Measurements from ENCODE around the gene NPS.
A peak's percentile ranks its signal among the peaks of the same experiment; 100 is the strongest.

The NPS gene

GRCh38 chr10:127532193-127532592, 16.9 kb upstream of the NPS start:
- Histone ChIP-seq H3K27me3 (peaks cover 9% of the 10 kb centered on the region), H3K4me3 (ENCODE audit: low read depth in 1 of 2, low read length in 1 of 2) (no peak overlapping the region), H3K4me1 (ENCODE audit: control insufficient read depth in 1 of 2, insufficient read depth in 1 of 2, low read depth in 1 of 2, low read length in 1 of 2) (peaks cover 13 to 16% of the 10 kb centered on the region in 2 experiments), H3K27ac (no peak overlapping the region), H3K36me3 (no peaks in the 10 kb centered on the region), H3K9me3 (no peaks in the 10 kb centered on the region)
- no peak for TF ChIP-seq CTCF (IDR thresholded peaks at IDR 0.05)

- no peak for TF ChIP-seq CTCF (IDR thresholded peaks at IDR 0.05)
- peaks cover 4% of the 10 kb centered on the region for H3K27me3 ChIP-seq
Measured at GRCh38 chr10:127532659-127533058, 16.4 kb upstream of the NPS start.

GRCh38 chr10:127534074-127534473, 15.0 kb upstream of the NPS start:
- H3K36me3 ChIP-seq = no peaks in the 10 kb centered on the region
- H3K4me3 ChIP-seq (ENCODE audit: low read depth in 1 of 2, low read length in 1 of 2) = peak overlapping the region; percentile 4 to 15
- no peaks in the 10 kb centered on the region for H3K27me3 ChIP-seq
- peaks cover 13 to 16% of the 10 kb centered on the region in 2 experiments for H3K4me1 ChIP-seq (ENCODE audit: control insufficient read depth in 1 of 2, insufficient read depth in 1 of 2, low read depth in 1 of 2, low read length in 1 of 2)
- no peak for TF ChIP-seq CTCF (IDR thresholded peaks at IDR 0.05)
- no peaks in the 10 kb centered on the region for H3K9me3 ChIP-seq
- peak overlapping the region; percentile 88 for H3K27ac ChIP-seq

More at GRCh38 chr10:127532659-127533058, 16.4 kb upstream of the NPS start:
- Histone ChIP-seq H3K4me3 (ENCODE audit: low read depth in 1 of 2, low read length in 1 of 2) (no peak overlapping the region), H3K4me1 (ENCODE audit: control insufficient read depth in 1 of 2, insufficient read depth in 1 of 2, low read depth in 1 of 2, low read length in 1 of 2) (peaks cover 13 to 16% of the 10 kb centered on the region in 2 experiments), H3K27ac (peak overlapping the region; percentile 88), H3K36me3 (no peaks in the 10 kb centered on the region), H3K9me3 (no peaks in the 10 kb centered on the region)

GRCh38 chr10:127534496-127534895, 14.6 kb upstream of the NPS start:
- Histone ChIP-seq H3K27me3 (no peaks in the 10 kb centered on the region), H3K27ac (peak overlapping the region; percentile 88), H3K36me3 (no peaks in the 10 kb centered on the region), H3K9me3 (no peaks in the 10 kb centered on the region), H3K4me3 (ENCODE audit: low read depth in 1 of 2, low read length in 1 of 2) (peak overlapping the region; percentile 4 to 15), H3K4me1 (ENCODE audit: control insufficient read depth in 1 of 2, insufficient read depth in 1 of 2, low read depth in 1 of 2, low read length in 1 of 2) (peaks cover 13 to 16% of the 10 kb centered on the region in 2 experiments)
- TF ChIP-seq CTCF (IDR thresholded peaks at IDR 0.05) = no peak

- Histone ChIP-seq H3K4me1 (ENCODE audit: control insufficient read depth in 1 of 2, insufficient read depth in 1 of 2, low read depth in 1 of 2, low read length in 1 of 2) (peaks cover 13 to 16% of the 10 kb centered on the region in 2 experiments), H3K4me3 (ENCODE audit: low read depth in 1 of 2, low read length in 1 of 2) (no peak overlapping the region), H3K36me3 (no peaks in the 10 kb centered on the region), H3K27me3 (no peaks in the 10 kb centered on the region), H3K27ac (no peak overlapping the region), H3K9me3 (no peaks in the 10 kb centered on the region)
- TF ChIP-seq CTCF (IDR thresholded peaks at IDR 0.05) = no peak
Measured at GRCh38 chr10:127535802-127536515, 13.2 kb upstream of the NPS start.
